Fibroblast of mammary gland (primary cell): ENCODE measurements around the gene KBTBD7.

ENCODE experiments used
- DNase-seq: peaks from one replicate; pipeline ENCODE4 v3.0.0-alpha.2; 2010; ENCODE audit warnings: low read depth
- H3K4me3 ChIP-seq: 2 replicates; pipeline ENCODE4 v1.5.1; 2011; ENCODE audit warnings: low read depth, mild to moderate bottlenecking, low read length, moderate library complexity; ENCODE audit not compliant: control insufficient read depth
- TF ChIP-seq, protein P1 (sequence below): conservative IDR thresholded peaks from 2 replicates; pipeline ENCODE4 v1.5.1; 2011; ENCODE audit warnings: low read depth, low read length, inconsistent platforms; ENCODE audit not compliant: control insufficient read depth, insufficient read depth

The KBTBD7 gene

GRCh38 chr13:41199526-41199925 is 5.2 kb upstream of the KBTBD7 start:
- TF ChIP-seq, protein P1, sequence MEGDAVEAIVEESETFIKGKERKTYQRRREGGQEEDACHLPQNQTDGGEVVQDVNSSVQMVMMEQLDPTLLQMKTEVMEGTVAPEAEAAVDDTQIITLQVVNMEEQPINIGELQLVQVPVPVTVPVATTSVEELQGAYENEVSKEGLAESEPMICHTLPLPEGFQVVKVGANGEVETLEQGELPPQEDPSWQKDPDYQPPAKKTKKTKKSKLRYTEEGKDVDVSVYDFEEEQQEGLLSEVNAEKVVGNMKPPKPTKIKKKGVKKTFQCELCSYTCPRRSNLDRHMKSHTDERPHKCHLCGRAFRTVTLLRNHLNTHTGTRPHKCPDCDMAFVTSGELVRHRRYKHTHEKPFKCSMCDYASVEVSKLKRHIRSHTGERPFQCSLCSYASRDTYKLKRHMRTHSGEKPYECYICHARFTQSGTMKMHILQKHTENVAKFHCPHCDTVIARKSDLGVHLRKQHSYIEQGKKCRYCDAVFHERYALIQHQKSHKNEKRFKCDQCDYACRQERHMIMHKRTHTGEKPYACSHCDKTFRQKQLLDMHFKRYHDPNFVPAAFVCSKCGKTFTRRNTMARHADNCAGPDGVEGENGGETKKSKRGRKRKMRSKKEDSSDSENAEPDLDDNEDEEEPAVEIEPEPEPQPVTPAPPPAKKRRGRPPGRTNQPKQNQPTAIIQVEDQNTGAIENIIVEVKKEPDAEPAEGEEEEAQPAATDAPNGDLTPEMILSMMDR = no peak
- H3K4me3 ChIP-seq = no peak overlapping the region
- DNase-seq = no peak

DNA sequence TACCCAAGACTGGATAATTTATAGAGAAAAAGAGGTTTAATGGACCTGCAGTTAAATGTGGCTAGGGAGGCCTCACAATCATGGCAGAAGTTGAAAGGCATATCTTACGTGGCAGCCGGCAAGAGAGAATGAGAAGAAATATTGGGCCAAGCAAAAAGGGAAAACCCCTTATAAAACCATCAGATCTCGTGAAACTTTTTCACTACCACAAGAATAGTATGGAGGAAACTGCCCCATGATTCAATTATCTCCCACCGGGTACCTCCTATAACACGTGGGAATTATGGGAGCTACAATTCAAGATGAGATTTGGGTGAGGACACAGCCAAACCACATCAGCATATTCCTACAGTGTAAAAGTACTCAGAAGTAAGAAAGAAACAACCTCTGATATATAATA is 4.7 kb upstream of the KBTBD7 start:
- TF ChIP-seq, protein P1 = no peak
- H3K4me3 ChIP-seq = no peak overlapping the region
- no peak for DNase-seq

DNA sequence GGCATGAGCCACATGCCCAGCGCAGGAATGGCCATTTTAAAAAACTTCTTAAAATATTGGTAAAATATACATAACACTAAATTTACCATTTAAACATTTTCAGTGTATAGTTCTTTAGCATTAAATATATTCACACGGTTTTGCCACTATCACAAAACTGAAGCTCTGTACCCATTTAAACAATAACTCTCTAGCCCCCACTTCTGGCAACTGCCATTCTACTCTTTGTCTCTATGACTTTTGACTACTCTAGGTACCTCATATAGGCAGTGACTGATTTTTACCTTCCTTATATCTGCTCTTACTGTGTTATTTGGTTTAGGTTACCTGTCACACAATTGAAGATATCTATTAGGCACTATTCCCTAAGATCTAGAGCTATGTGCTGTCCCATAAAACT is 2.3 kb upstream of the KBTBD7 start:
- TF ChIP-seq, protein P1 = peak; percentile 54
- no peak overlapping the region for H3K4me3 ChIP-seq
- DNase-seq = peak; percentile 31

DNA sequence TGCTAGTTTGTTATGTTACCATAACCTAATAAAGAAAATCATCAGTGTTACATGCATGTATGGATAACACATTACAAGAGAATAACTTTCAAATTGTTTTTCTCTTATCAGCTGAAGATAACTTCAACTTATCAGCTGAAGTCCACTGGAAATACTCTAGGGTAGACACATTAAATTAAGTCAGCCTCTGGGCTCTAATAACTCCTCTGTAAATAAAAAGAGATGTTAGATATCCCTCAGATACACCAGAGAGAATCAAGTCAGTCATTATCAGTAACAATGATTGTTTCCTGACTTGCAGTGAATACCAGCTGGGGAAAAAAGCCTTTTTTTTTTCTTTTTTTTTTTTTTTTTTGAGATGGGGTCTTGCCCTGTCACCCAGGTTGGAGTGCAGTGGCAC is 1.6 kb upstream of the KBTBD7 start:
- H3K4me3 ChIP-seq = no peak overlapping the region
- DNase-seq = no peak
- TF ChIP-seq, protein P1 = no peak

DNA sequence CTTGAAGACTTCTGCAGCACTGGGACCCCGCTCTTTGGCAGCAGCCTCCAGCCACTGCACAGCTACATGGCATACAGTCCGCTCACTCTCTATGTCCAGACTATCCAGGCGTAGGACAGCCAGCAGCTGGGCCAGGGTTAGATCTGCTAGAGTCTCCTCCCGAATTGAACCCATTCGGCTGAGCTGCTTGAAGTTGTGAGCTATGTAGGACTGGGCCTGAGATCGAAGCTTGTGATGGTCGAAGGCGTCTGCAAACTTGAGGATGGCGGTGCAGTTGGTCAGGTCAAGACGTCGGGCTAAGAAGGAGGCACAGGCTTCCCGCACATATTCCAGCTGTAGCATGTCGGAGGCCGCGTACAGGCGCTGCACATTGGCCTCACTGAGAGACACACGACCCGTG is 900 bp downstream of the KBTBD7 start:
- DNase-seq = no peak
- H3K4me3 ChIP-seq = no peak overlapping the region
- TF ChIP-seq, protein P1 = no peak

DNA sequence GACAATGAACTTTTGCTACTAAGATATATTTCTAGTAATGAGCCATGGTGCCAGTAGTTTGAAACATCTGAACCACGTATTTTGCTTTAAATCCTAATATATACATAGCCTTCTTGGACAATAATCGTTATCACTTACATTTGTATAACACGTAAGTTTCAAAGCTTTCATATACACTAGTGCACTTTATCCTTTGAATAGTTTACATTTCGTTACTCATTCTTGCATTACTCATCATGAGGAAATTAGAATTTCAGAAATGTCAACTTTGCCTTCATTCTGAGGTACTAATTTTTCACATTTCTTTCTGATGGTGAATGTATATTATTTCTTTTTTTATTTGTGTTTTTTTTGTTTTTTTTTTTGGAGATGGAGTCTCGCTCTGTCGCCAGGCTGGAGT is 5.8 kb downstream of the KBTBD7 start:
- no peak overlapping the region for H3K4me3 ChIP-seq
- TF ChIP-seq, protein P1 = no peak
- DNase-seq = peak; percentile 54

DNA sequence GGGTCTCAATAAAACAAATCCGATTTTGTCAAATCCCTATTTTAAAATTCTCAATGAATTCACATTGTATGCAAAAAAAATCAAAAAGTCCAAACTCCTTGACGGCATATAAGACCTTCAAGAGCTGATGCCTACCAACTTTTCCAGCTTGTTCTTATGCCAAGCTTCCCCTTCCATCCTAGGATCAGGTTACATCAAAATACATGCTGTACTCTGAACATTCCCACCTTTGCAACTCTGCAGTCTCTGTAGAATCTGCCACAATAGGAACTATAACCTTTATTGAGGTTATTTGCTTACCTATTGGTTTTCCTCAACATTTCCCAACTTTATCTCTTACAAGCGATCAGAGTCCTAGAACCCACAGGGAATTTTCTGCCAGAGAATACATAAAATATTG is 7.9 kb downstream of the KBTBD7 start:
- H3K4me3 ChIP-seq = no peak overlapping the region
- no peak for DNase-seq
- TF ChIP-seq, protein P1 = no peak
